Activated T-helper 9 cell treated with anti-CD3 and anti-CD28 coated beads, Interleukin-2, amount 50 U/mL, for 16 hours (primary cell): ENCODE data around the gene CATSPERD.
A peak's percentile ranks its signal among the peaks of the same experiment; 100 is the strongest.

Experiments
- DNase-seq: peaks from one replicate; pipeline ENCODE4 v3.0.0-alpha.2; 2020; ENCODE audit warnings: low read depth

CATSPERD gene

GRCh38 chr19:5804516-5805461 lies 84.4 kb downstream of the CATSPERD start, which contains the start of gene NRTN:
Gene NRTN, plus strand, starts transcription at chr19:5805067. Its CDS starts 19,099 bp downstream, at chr19:5824166.
- DNase-seq = peak; percentile 45

- peak; percentile 47 for DNase-seq
Observed at GRCh38 chr19:5805462-5806132, 85.2 kb downstream of the CATSPERD start.

GRCh38 chr19:5806133-5806489 lies 85.7 kb downstream of the CATSPERD start:
- DNase-seq = no peak

- no peak for DNase-seq
Observed at GRCh38 chr19:5806905-5807304, 86.5 kb downstream of the CATSPERD start.

GRCh38 chr19:5808120-5808816 lies 87.8 kb downstream of the CATSPERD start:
- DNase-seq = no peak

GRCh38 chr19:5809053-5809452 lies 88.6 kb downstream of the CATSPERD start:
- DNase-seq = no peak

- DNase-seq = no peak
Observed at GRCh38 chr19:5809469-5809868, 89.0 kb downstream of the CATSPERD start.

- DNase-seq = no peak
Observed at GRCh38 chr19:5811117-5811516, 90.7 kb downstream of the CATSPERD start.

GRCh38 chr19:5814123-5814851 lies 93.8 kb downstream of the CATSPERD start:
- DNase-seq = no peak

GRCh38 chr19:5814852-5815246 lies 94.4 kb downstream of the CATSPERD start:
- DNase-seq = no peak

GRCh38 chr19:5817218-5817617 lies 96.8 kb downstream of the CATSPERD start:
- DNase-seq = no peak

GRCh38 chr19:5818594-5818993 lies 98.2 kb downstream of the CATSPERD start:
- DNase-seq = no peak

- no peak for DNase-seq
Observed at GRCh38 chr19:5820785-5821184, 100.3 kb downstream of the CATSPERD start.

GRCh38 chr19:5821521-5822180 lies 101.2 kb downstream of the CATSPERD start:
- no peak for DNase-seq

- DNase-seq = no peak
Observed at GRCh38 chr19:5822181-5822844, 101.9 kb downstream of the CATSPERD start.

GRCh38 chr19:5823579-5824281 lies 103.3 kb downstream of the CATSPERD start:
- DNase-seq = no peak

- DNase-seq = no peak
Observed at GRCh38 chr19:5824751-5825150, 104.3 kb downstream of the CATSPERD start.

- DNase-seq = no peak
Observed at GRCh38 chr19:5825178-5825577, 104.7 kb downstream of the CATSPERD start.

- no peak for DNase-seq
Observed at GRCh38 chr19:5826531-5827341, 106.3 kb downstream of the CATSPERD start.
